Left renal pelvis (tissue), 4 donors: ENCODE data around the gene L3MBTL3. TPM values are rescaled to one million over a fixed set of nuclear protein-coding genes. Genes with fewer than 3 reads are reported as not detected.
"Not testable (repeated sequence)": the region's sequence is repeated elsewhere in the genome, so short reads cannot be mapped to it uniquely, and the experiment has no call there.

ENCODE experiments used
- DNase-seq, 4 donors: peaks; one replicate each; pipeline ENCODE4 v3.0.0-alpha.2; 2013; ENCODE audit warnings: low read depth in 4 of 4, low spot score in 3 of 4
- polyA plus RNA-seq, 4 donors: library from polyadenylated mRNA; unstranded; fragments of 120-200 nt; gene quantifications; one replicate each; pipeline ENCODE4 v1.2.1, GENCODE V29; 2013; ENCODE audit not compliant: insufficient read length in 4 of 4

The L3MBTL3 gene
- polyA plus RNA-seq, 4 donors, result 14.5 to 23.2 (median 20.9) TPM

DNA sequence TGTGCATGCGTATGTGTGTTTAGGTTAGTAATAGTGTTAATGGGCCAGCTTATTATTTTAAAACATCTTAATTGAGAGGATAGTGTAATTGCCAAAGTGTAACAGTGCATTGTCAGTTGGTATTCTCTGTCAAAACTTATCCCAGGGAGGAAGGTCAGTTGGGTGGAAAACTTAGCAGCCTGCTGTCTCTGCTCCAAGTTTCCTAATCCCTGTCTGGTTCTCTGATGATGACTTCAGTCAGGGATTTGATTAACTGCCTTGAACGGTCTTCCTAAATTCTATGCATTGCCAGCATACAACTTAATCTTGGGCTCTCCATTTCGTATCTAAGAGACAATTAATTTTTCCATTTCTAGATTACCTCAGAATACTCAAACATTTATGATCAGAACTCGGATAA, 51.1 kb downstream of the L3MBTL3 start:
- DNase-seq, result no peak

- DNase-seq, result no peak
Measured at GRCh38 chr6:130070326-130070725, 51.9 kb downstream of the L3MBTL3 start.

- no peak for DNase-seq
Measured at GRCh38 chr6:130070792-130071191, 52.4 kb downstream of the L3MBTL3 start.

DNA sequence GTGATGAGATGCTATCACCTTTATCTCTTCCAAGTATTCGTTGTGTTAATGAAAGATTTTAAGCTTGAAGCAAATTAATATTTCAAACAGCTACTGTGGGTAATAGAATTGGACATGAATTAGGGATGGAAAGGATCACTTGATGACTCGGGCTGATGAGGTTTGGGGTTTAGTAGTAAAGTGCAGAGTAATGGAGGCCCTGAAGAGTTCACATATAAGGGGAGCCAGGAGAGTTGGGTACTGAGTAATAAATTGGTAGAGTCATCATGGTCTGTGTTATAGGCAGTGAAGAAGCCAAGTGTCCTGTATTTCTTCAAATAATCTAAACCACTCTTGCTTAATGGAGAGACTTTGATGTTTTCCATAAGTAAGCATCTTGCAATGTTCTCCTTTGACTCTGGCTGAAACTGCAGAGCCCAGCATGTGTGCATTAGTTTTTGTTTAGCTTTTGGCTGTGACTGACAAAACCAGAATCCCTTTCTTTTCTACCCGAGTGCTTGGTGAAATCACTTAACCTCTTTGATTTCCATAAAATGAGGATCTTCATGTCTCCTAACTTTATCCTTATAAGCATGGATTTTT, 57.6 kb downstream of the L3MBTL3 start:
- DNase-seq, result no peak

GRCh38 chr6:130076512-130076911, 58.1 kb downstream of the L3MBTL3 start:
- no peak for DNase-seq

DNA sequence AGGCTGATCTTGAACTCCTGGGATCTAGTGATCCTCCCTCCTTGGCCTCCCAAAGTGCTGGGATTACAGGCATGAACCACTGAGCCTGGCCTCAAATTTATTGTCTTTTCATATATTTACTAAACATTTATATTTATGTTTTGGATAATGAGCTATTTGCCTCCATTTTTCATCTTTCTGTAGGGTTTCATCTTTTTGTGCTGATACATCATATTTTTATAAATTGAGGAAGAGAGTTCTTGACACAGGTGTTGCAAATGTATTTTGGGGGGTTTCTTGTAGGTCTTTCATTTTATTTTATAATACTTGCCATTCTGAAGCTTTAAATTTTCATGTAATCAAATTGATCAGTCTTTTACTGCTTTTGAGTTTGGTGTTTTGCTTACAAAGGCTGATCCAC, 72.4 kb downstream of the L3MBTL3 start:
- no peak for DNase-seq

DNA sequence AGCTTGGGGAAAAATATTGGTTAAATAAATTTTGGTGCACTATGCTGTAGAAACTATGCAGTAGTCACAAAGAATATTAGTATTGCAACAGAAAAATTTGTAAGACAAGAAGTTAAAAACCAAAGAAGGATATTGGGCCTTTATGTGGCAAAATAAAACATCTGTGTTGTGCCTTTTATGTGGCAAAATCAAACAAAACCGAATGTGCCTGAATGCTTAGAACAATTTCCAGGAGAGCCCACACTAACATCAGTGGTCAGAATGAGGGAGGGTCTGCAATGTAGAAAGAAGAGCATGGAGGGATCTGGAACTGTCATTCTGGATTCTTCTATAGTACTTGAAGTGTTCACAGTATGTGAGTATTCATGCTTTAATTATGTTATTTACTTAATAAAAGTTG, 75.2 kb downstream of the L3MBTL3 start:
- DNase-seq, result no peak

DNA sequence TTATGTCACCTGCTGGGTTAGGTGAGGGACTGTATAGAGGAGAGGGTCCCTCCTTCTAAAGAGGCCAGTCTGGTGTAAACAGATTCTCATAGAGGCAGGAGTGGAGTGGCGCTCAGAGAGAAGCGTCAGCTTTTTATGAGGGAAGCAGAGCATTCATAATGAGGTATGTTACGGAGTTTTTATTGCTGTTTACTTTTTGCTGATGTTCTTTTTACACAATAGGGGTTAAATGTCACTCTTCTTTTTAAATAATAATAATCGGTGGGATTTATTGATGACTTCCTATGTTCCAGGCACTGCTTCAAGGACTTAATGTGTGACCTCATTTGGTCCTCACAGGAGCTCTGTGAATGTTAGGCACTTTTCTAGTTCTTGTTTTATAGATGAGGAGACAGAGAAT, 79.9 kb downstream of the L3MBTL3 start:
- DNase-seq, result no peak

DNA sequence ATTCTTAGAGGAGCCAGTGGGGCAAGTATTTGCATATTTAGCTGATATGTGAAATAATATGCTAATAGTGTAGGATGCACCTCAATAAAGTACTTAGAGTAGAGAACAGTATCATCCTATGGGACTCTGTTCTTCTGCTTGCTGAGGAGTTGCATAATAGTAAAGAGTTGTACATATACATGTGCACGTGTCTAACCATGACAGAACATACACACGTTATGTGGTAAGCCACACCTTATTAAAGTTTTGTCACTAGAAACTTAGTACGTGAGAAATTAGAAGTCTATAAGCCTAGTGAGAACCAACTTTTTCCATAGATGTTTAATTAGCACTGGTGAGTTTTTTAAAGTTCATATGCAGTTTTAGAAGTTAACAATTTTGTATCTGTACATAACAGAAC, 80.7 kb downstream of the L3MBTL3 start:
- no peak for DNase-seq

DNA sequence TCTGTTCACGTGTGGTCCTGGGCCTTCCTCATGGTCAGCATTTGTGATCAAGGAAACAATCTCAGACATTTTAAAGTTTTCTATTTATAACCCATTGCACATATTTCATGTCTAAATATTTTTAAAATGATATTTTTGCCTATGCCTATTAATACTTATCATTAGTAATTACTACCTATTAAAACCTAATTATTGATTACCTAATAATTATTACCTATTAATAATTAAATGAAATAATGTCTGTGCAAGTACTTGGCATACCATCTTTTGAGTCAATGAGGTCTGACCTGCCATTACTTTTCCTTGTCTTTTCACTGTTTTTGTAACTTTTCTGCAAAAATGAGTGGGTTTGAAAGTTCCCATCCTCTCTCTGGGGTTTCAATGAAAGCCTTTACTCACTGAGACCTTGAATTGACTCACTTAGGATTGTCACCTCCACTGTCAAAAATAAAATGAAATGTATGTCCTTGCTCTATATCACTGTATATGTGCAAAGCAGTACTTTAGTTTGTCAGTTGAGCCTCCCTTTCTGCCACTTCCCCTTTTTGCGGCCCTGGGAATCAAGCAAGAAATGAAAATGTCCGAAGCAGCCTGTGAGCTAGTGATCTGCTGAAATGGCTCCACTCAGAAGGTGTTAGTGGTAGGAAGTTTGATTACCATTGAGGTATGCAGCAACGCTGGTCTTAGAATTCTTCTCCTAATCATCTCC, 87.8 kb downstream of the L3MBTL3 start:
- DNase-seq, result no peak

DNA sequence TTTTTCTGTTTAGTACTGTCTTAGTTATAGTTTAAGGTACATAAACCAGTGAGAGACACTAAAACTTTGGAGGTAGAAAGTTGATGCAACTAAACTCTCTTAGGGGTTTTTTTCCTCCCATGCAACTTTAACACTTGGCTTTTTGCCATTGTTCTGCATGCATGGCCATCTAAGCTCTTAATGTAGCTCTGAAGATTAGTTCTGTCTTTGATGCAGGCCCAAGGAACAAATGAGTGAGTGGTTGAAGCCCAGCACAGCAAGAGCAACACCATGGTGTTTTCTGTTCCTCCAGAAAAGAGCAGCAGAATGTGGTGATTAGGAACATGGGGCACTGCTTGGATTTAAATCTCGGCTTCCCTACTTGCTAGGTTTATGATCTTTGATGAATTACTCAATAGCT, 89.3 kb downstream of the L3MBTL3 start:
- no peak for DNase-seq

GRCh38 chr6:130111031-130111430, 92.7 kb downstream of the L3MBTL3 start:
- no peak for DNase-seq

DNA sequence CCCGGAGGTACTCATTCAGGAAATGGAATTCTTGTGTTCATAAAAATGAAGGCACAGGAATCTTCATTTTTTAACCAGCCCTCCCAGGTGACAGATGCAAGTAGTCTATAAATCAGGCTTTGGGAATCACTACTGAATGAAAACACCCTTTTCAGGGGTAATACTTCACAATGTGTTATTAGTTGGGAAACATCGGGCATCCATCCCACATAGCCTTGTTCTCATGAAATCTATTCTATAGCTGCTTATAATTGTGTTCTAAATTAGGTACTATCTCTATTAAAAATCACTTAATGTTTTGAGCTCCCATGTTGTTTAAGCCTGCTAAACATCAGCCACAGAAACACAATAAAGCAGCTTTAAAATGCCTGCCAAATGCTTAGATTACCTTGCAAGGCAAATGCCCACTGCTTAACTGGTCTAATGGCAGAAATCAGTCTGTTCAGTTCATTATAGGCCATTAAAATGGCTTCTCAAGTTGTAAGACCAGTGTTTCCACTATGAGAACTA, 94.9 kb downstream of the L3MBTL3 start:
- no peak for DNase-seq

- DNase-seq, result no peak
Measured at GRCh38 chr6:130115036-130115435, 96.7 kb downstream of the L3MBTL3 start.

- no peak for DNase-seq
Measured at GRCh38 chr6:130116273-130116672, 97.9 kb downstream of the L3MBTL3 start.

DNA sequence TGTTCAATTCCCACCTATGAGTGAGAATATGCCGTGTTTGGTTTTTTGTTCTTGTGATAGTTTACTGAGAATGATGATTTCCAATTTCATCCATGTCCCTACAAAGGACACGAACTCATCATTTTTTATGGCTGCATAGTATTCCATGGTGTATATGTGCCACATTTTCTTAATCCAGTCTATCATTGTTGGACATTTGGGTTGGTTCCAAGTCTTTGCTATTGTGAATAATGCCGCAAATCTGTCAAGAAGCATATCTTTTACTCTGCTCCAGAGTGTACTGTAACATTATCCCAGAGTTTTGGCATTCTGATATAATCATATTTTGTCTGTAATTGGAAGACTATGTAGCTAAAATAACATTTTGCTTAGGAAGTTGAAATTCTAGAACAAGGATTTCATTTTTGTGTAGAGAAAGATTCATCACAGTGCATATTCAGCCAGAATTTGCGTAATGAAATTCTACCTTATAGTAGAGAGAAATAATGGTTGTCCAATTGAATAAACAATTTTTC, 98.9 kb downstream of the L3MBTL3 start:
- DNase-seq, result not testable (repeated sequence)

GRCh38 chr6:130118236-130118635, 99.9 kb downstream of the L3MBTL3 start:
- no peak for DNase-seq

- no peak for DNase-seq
Measured at GRCh38 chr6:130119211-130119610, 100.8 kb downstream of the L3MBTL3 start.

- DNase-seq, result no peak
Measured at GRCh38 chr6:130120731-130121130, 102.3 kb downstream of the L3MBTL3 start.

DNA sequence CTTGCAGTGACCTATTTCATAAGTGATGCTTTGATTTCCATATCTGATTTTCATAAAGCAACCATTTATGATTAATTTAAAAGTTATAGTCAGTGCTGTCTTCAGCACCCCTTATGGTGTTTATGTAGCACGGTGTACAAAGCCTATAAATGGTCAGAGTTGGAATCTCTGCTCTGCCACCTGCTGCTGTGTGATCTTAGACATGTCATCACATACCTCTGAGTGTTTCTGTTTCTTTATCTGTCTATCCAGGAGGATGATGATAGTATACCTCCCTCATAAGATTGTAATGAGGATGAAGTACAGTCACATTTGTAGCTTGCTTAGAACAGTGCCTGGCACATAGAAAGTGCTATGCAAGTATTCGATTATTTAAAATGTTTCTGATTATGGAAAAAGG, 103.9 kb downstream of the L3MBTL3 start:
- no peak for DNase-seq

GRCh38 chr6:130127195-130127594, 108.8 kb downstream of the L3MBTL3 start:
- DNase-seq, result no peak

DNA sequence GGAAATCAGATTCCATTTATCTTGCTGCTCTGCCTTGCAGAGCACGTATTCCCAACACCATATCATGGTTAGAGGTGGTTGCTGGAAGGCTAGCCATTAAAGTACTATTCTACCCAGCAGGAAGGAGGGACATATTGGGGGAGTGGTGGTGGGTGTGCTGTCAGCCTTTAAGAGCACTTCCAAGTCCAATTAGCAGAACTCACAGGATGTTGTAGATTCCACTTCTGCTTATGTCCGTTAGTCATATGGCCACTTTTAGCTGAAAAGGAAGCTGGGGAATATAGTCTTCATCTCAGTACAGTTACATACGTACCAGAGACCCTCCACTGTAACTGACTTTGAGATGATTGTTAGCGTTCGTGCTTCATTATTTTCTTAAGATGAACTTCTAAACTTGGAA, 109.9 kb downstream of the L3MBTL3 start:
- no peak for DNase-seq
